Measurements from ENCODE around the gene NTN3.

The NTN3 gene

GRCh38 chr16:2460391-2460713 lies 10.7 kb upstream of the NTN3 start:
- H3K9me3 ChIP-seq (ENCODE audit: insufficient read depth, low read depth, low read length), result peaks cover 2% of the 10 kb centered on the region
- H2BK12ac ChIP-seq (ENCODE audit: low read length), result no peak overlapping the region
- peaks cover 2% of the 10 kb centered on the region for H3K79me2 ChIP-seq (ENCODE audit: control insufficient read depth, insufficient read depth, low read length, poor library complexity)
- H3K4me3 ChIP-seq (ENCODE audit: low read depth, low read length), result peak overlapping the region; percentile 86
- H3K4ac ChIP-seq (ENCODE audit: low read depth, low read length), result peak overlapping the region; percentile 6
- WGBS (ENCODE audit: extremely low coverage, insufficient coverage, insufficient read length), result no CpG with 5 or more reads among the region's 20 CpGs
- no peak overlapping the region for H3K23ac ChIP-seq (ENCODE audit: low read length)
- H3K36me3 ChIP-seq (ENCODE audit: control insufficient read depth in 1 of 2, insufficient read depth in 2 of 2, low read length in 2 of 2), result peaks cover 25 to 34% of the 10 kb centered on the region in 2 experiments
- H3K18ac ChIP-seq (ENCODE audit: low read length), result peak overlapping the region; percentile 49
- peak overlapping the region; percentile 40 for H4K91ac ChIP-seq (ENCODE audit: low read depth, low read length)
- peak overlapping the region; percentile 63 for H2AFZ ChIP-seq (ENCODE audit: insufficient read depth, low read length, poor library complexity)
- peaks cover 7% of the 10 kb centered on the region for H3K79me1 ChIP-seq (ENCODE audit: low read length)
- peak overlapping the region; percentile 59 for H3K27ac ChIP-seq (ENCODE audit: low read depth, low read length)
- peak overlapping the region; percentile 55 for H4K12ac ChIP-seq (ENCODE audit: low read depth, low read length)
- H3K27me3 ChIP-seq (ENCODE audit: insufficient read depth, low read length), result no peaks in the 10 kb centered on the region
- peak overlapping the region; percentile 86 for H3K4me2 ChIP-seq (ENCODE audit: low read length)
- no peak for DNase-seq
- peaks cover 7 to 17% of the 10 kb centered on the region in 2 experiments for H3K4me1 ChIP-seq (ENCODE audit: control insufficient read depth in 1 of 2, insufficient read depth in 2 of 2, low read length in 2 of 2)
- peak overlapping the region; percentile 63 for H4K8ac ChIP-seq (ENCODE audit: low read depth, low read length)
- peak overlapping the region; percentile 78 for H3K9ac ChIP-seq (ENCODE audit: low read length)
- no peak overlapping the region for H2AK5ac ChIP-seq (ENCODE audit: low read length)
- H2BK120ac ChIP-seq (ENCODE audit: insufficient read depth, low read length, poor library complexity), result peak overlapping the region; percentile 5
- no peak overlapping the region for H3K14ac ChIP-seq (ENCODE audit: low read length)
- no peak overlapping the region for H2BK5ac ChIP-seq (ENCODE audit: low read depth, low read length, poor library complexity)

DNA sequence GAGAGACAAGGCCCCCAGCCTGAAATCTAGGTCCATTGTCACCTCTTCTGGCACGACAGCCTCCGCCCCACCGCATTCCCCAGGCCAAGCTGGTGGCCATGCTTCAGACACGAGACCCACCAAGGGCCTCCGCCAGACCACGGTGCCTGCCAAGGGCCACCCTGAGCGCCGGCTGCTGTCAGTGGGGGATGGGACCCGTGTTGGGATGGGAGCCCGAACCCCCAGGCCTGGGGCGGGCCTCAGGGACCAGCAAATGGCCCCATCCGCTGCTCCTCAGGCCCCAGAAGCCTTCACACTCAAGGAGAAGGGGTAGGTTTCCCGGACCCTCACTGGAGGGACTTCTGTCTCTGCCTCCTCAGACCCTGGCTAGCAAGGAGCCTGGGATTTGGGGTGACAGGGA lies 10.2 kb upstream of the NTN3 start:
- H3K9me3 ChIP-seq (ENCODE audit: insufficient read depth, low read depth, low read length), result peaks cover 2% of the 10 kb centered on the region
- H3K36me3 ChIP-seq (ENCODE audit: control insufficient read depth in 1 of 2, insufficient read depth in 2 of 2, low read length in 2 of 2), result peaks cover 20 to 28% of the 10 kb centered on the region in 2 experiments
- no peak overlapping the region for H3K9ac ChIP-seq (ENCODE audit: low read length)
- H3K23ac ChIP-seq (ENCODE audit: low read length), result no peak overlapping the region
- peak overlapping the region; percentile 17 for H4K8ac ChIP-seq (ENCODE audit: low read depth, low read length)
- H3K27ac ChIP-seq (ENCODE audit: low read depth, low read length), result no peak overlapping the region
- H4K12ac ChIP-seq (ENCODE audit: low read depth, low read length), result no peak overlapping the region
- H3K27me3 ChIP-seq (ENCODE audit: insufficient read depth, low read length), result no peaks in the 10 kb centered on the region
- H2BK5ac ChIP-seq (ENCODE audit: low read depth, low read length, poor library complexity), result no peak overlapping the region
- H3K4me1 ChIP-seq (ENCODE audit: control insufficient read depth in 1 of 2, insufficient read depth in 2 of 2, low read length in 2 of 2), result peaks cover 7 to 17% of the 10 kb centered on the region in 2 experiments
- no peak overlapping the region for H2BK12ac ChIP-seq (ENCODE audit: low read length)
- H3K18ac ChIP-seq (ENCODE audit: low read length), result peak overlapping the region; percentile 44
- H3K79me2 ChIP-seq (ENCODE audit: control insufficient read depth, insufficient read depth, low read length, poor library complexity), result peaks cover 2% of the 10 kb centered on the region
- H3K4ac ChIP-seq (ENCODE audit: low read depth, low read length), result no peak overlapping the region
- H3K79me1 ChIP-seq (ENCODE audit: low read length), result peaks cover 7% of the 10 kb centered on the region
- WGBS (ENCODE audit: extremely low coverage, insufficient coverage, insufficient read length), result no CpG with 5 or more reads among the region's 13 CpGs
- H3K4me2 ChIP-seq (ENCODE audit: low read length), result peak overlapping the region; percentile 86
- no peak overlapping the region for H2BK120ac ChIP-seq (ENCODE audit: insufficient read depth, low read length, poor library complexity)
- H3K4me3 ChIP-seq (ENCODE audit: low read depth, low read length), result no peak overlapping the region
- no peak for DNase-seq
- H3K14ac ChIP-seq (ENCODE audit: low read length), result no peak overlapping the region
- H4K91ac ChIP-seq (ENCODE audit: low read depth, low read length), result no peak overlapping the region
- no peak overlapping the region for H2AFZ ChIP-seq (ENCODE audit: insufficient read depth, low read length, poor library complexity)
- no peak overlapping the region for H2AK5ac ChIP-seq (ENCODE audit: low read length)

GRCh38 chr16:2462031-2462866 lies 8.8 kb upstream of the NTN3 start:
- no peak for DNase-seq
- no peak overlapping the region for H3K9ac ChIP-seq (ENCODE audit: low read length)
- H4K12ac ChIP-seq (ENCODE audit: low read depth, low read length), result no peak overlapping the region
- H3K27ac ChIP-seq (ENCODE audit: low read depth, low read length), result no peak overlapping the region
- H4K91ac ChIP-seq (ENCODE audit: low read depth, low read length), result no peak overlapping the region
- H3K23ac ChIP-seq (ENCODE audit: low read length), result no peak overlapping the region
- peaks cover 7% of the 10 kb centered on the region for H3K79me1 ChIP-seq (ENCODE audit: low read length)
- no CpG with 5 or more reads among the region's 23 CpGs for WGBS (ENCODE audit: extremely low coverage, insufficient coverage, insufficient read length)
- H2AK5ac ChIP-seq (ENCODE audit: low read length), result no peak overlapping the region
- no peak overlapping the region for H2AFZ ChIP-seq (ENCODE audit: insufficient read depth, low read length, poor library complexity)
- no peak overlapping the region for H2BK120ac ChIP-seq (ENCODE audit: insufficient read depth, low read length, poor library complexity)
- H3K9me3 ChIP-seq (ENCODE audit: insufficient read depth, low read depth, low read length), result peaks cover 2% of the 10 kb centered on the region
- H3K4me1 ChIP-seq (ENCODE audit: control insufficient read depth in 1 of 2, insufficient read depth in 2 of 2, low read length in 2 of 2), result peaks cover 7 to 18% of the 10 kb centered on the region in 2 experiments
- no peak overlapping the region for H3K4me3 ChIP-seq (ENCODE audit: low read depth, low read length)
- peaks cover 7 to 15% of the 10 kb centered on the region in 2 experiments for H3K36me3 ChIP-seq (ENCODE audit: control insufficient read depth in 1 of 2, insufficient read depth in 2 of 2, low read length in 2 of 2)
- no peak overlapping the region for H4K8ac ChIP-seq (ENCODE audit: low read depth, low read length)
- no peak overlapping the region for H2BK12ac ChIP-seq (ENCODE audit: low read length)
- no peak overlapping the region for H3K4me2 ChIP-seq (ENCODE audit: low read length)
- H3K4ac ChIP-seq (ENCODE audit: low read depth, low read length), result no peak overlapping the region
- peaks cover 2% of the 10 kb centered on the region for H3K79me2 ChIP-seq (ENCODE audit: control insufficient read depth, insufficient read depth, low read length, poor library complexity)
- no peaks in the 10 kb centered on the region for H3K27me3 ChIP-seq (ENCODE audit: insufficient read depth, low read length)
- no peak overlapping the region for H3K18ac ChIP-seq (ENCODE audit: low read length)
- H3K14ac ChIP-seq (ENCODE audit: low read length), result no peak overlapping the region
- H2BK5ac ChIP-seq (ENCODE audit: low read depth, low read length, poor library complexity), result no peak overlapping the region

DNA sequence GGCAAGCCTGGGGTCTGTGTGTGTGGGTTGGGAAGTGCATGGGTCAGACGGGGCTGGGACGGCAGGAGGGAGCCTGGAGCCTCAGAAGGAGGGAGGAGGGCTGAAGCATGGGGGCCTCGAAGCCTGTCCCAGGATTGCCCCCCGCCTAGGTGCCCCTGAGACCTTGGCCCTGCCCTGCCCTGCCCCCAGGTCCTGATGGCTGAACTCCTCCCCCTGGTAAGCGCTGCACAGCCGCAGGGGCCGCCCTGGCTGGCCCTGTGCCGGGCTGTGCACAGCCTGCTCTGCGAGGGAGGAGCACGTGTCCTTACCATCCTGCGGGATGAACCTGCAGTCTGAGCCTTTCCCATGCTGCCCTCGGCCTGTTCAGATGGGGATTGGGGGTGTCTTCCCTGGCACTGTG lies 6.8 kb upstream of the NTN3 start:
- Histone ChIP-seq H3K9ac (ENCODE audit: low read length) (no peak overlapping the region), H3K27ac (ENCODE audit: low read depth, low read length) (no peak overlapping the region), H3K23ac (ENCODE audit: low read length) (no peak overlapping the region), H3K4ac (ENCODE audit: low read depth, low read length) (no peak overlapping the region), H4K8ac (ENCODE audit: low read depth, low read length) (no peak overlapping the region), H2BK5ac (ENCODE audit: low read depth, low read length, poor library complexity) (no peak overlapping the region), H3K4me1 (ENCODE audit: control insufficient read depth in 1 of 2, insufficient read depth in 2 of 2, low read length in 2 of 2) (peaks cover 17 to 31% of the 10 kb centered on the region in 2 experiments), H4K12ac (ENCODE audit: low read depth, low read length) (no peak overlapping the region), H3K27me3 (ENCODE audit: insufficient read depth, low read length) (peaks cover 15% of the 10 kb centered on the region), H3K4me3 (ENCODE audit: low read depth, low read length) (no peak overlapping the region), H2AFZ (ENCODE audit: insufficient read depth, low read length, poor library complexity) (no peak overlapping the region), H2BK12ac (ENCODE audit: low read length) (no peak overlapping the region), H2AK5ac (ENCODE audit: low read length) (no peak overlapping the region), H3K18ac (ENCODE audit: low read length) (no peak overlapping the region), H2BK120ac (ENCODE audit: insufficient read depth, low read length, poor library complexity) (no peak overlapping the region), H3K79me1 (ENCODE audit: low read length) (peaks cover 11% of the 10 kb centered on the region), H3K36me3 (ENCODE audit: control insufficient read depth in 1 of 2, insufficient read depth in 2 of 2, low read length in 2 of 2) (peaks cover 2 to 9% of the 10 kb centered on the region in 2 experiments), H4K91ac (ENCODE audit: low read depth, low read length) (no peak overlapping the region), H3K4me2 (ENCODE audit: low read length) (no peak overlapping the region), H3K14ac (ENCODE audit: low read length) (no peak overlapping the region), H3K9me3 (ENCODE audit: insufficient read depth, low read depth, low read length) (peaks cover 1% of the 10 kb centered on the region), H3K79me2 (ENCODE audit: control insufficient read depth, insufficient read depth, low read length, poor library complexity) (peaks cover 5% of the 10 kb centered on the region)
- WGBS (ENCODE audit: extremely low coverage, insufficient coverage, insufficient read length), result no CpG with 5 or more reads among the region's 12 CpGs
- no peak for DNase-seq
